Kidney (tissue), 14 donors: Measurements from ENCODE around the gene APBB2. TPM values are rescaled to one million over a fixed set of nuclear protein-coding genes. Genes with fewer than 3 reads are reported as not detected.
A peak's percentile ranks its signal among the peaks of the same experiment; 100 is the strongest.

ENCODE experiments used
- DNase-seq, 5 donors: peaks; one replicate each; pipeline ENCODE4 v3.0.0-alpha.2; 2013 to 2020
- FAIRE-seq: peaks from 2 replicates; lab custom pipeline; 2012; peaks lifted over from hg19 to GRCh38; lab: Jason Lieb, UNC
- H3K27ac ChIP-seq, 2 donors: one replicate each; pipeline ENCODE4 v1.7.0; 2013; ENCODE audit warnings: low read depth in 2 of 2, low read length in 2 of 2, inconsistent platforms in 1 of 2
- H3K27me3 ChIP-seq: one replicate; pipeline ENCODE4 v1.7.1; 2013; ENCODE audit warnings: low read length, inconsistent platforms; ENCODE audit not compliant: control insufficient read depth, insufficient read depth
- H3K36me3 ChIP-seq, 3 donors: one replicate each; pipeline versions ENCODE4 v1.7.0 to v1.7.1; 2013; ENCODE audit warnings: low read length in 3 of 3, control low read depth in 1 of 3, inconsistent platforms in 1 of 3; ENCODE audit not compliant: insufficient read depth in 3 of 3, control insufficient read depth in 2 of 3
- H3K4me1 ChIP-seq, 3 donors: one replicate each; pipeline versions ENCODE4 v1.7.0 to v1.7.1; 2013; ENCODE audit warnings: low read length in 3 of 3, inconsistent platforms in 1 of 3, low read depth in 1 of 3; ENCODE audit not compliant: control insufficient read depth in 2 of 3, insufficient read depth in 2 of 3
- H3K4me3 ChIP-seq, 3 donors: one replicate each; pipeline versions ENCODE4 v1.7.0 to v1.8.1; 2013; ENCODE audit warnings: low read length in 3 of 3, control low read depth in 1 of 3, inconsistent platforms in 1 of 3
- H3K9ac ChIP-seq, 3 donors: one replicate each; pipeline versions ENCODE4 v1.7.0 to v1.7.1; 2013; ENCODE audit warnings: low read length in 3 of 3, control low read depth in 1 of 3, inconsistent platforms in 1 of 3
- H3K9me3 ChIP-seq, 3 donors: one replicate each; pipeline versions ENCODE4 v1.7.0 to v1.7.1; 2013; ENCODE audit warnings: low read length in 3 of 3, control low read depth in 1 of 3, inconsistent platforms in 1 of 3; ENCODE audit not compliant: control insufficient read depth in 2 of 3, insufficient read depth in 1 of 3
- intact Hi-C: fragments of 100-400 bp; cut with DNase I; formaldehyde crosslinking; loops from one replicate; pipeline ENCODE4 v1.11.1; 2022
- polyA plus RNA-seq: library from polyadenylated mRNA; stranded (reverse); fragments of 350-450 nt; fragmentation: Illumina TruSeq; extraction: RNeasy Lipid Tissue Mini Kit (QIAGEN cat#74804); gene quantifications from one replicate; pipeline ENCODE4 v1.2.3, GENCODE V29; 2014; ENCODE audit warnings: low read depth, low replicate concordance; ENCODE audit not compliant: insufficient read depth
- total RNA-seq: library from RNA; stranded (reverse); fragmentation: NEBNext Ultra II Directional; extraction: Animal tissue kit (Norgen Biotek cat#: 25700); gene quantifications from one replicate; pipeline ENCODE4 v1.2.1, GENCODE V29; 2021
- TF ChIP-seq, protein P1 (sequence below): IDR thresholded peaks from 3 replicates; pipeline ENCODE4 v1.5.1; 2012; ENCODE audit warnings: mild to moderate bottlenecking, moderate library complexity, borderline replicate concordance; ENCODE audit not compliant: insufficient read depth; ENCODE audit errors: extremely low read depth
- donor health status: control.
- donor health status: control.
- donor health status: control.
- donor health status: control.
- donor health status: control.
- donor health status: DM: yes; HTN: yes; CAD: no.
- donor health status: Normal renal cell carcinoma (clear cell type).

APBB2 gene
- total and polyA plus RNA-seq, 2 donors from 2014 or later, result 13.4 to 65.6 TPM

DNA sequence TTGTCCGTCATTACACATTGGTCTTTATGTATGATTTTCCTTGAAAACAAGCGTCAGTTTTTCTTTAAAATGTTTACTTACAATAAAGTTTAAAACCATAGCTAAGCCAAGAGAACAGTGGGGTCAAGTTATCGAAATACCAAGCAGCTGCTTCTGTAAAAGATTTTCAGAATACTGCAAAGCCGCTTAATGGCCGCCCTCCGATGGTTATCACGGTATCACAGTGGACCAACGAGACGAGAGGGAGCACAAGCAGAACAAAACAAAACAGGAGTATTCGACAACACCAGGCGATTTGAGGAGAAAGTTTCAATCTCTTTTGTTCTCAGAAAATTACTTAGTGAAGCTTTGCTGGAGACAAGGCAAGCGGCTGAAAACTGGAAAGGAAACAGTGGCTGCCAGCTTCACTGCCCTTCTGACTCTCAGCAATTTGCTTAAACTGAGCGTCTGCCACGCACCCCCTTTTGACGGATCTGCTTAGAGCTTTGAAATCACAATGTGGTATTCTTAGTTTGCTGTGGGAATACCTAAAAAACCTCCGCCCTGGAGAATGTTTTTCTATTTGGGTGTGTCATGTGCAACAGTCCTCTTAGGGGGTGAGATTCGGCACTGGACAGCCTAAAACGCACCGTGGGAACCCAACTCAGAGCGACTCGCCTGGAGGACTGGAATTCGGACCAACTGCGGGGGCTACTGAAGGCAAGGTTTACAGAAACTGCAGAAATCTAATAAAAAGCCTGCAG, 264.8 kb downstream of the APBB2 start:
- no peaks in the 10 kb centered on the region for H3K27me3 ChIP-seq
- H3K36me3 ChIP-seq, result no peaks in the 10 kb centered on the region
- no peak overlapping the region for H3K4me3 ChIP-seq
- H3K9ac ChIP-seq, result no peak overlapping the region
- intact Hi-C loops, result no loop called here
- DNase-seq (no peak), FAIRE-seq (no peak)
- peak overlapping the region in 1 of 2 donors; percentile 8 for H3K27ac ChIP-seq
- TF ChIP-seq, protein P1, sequence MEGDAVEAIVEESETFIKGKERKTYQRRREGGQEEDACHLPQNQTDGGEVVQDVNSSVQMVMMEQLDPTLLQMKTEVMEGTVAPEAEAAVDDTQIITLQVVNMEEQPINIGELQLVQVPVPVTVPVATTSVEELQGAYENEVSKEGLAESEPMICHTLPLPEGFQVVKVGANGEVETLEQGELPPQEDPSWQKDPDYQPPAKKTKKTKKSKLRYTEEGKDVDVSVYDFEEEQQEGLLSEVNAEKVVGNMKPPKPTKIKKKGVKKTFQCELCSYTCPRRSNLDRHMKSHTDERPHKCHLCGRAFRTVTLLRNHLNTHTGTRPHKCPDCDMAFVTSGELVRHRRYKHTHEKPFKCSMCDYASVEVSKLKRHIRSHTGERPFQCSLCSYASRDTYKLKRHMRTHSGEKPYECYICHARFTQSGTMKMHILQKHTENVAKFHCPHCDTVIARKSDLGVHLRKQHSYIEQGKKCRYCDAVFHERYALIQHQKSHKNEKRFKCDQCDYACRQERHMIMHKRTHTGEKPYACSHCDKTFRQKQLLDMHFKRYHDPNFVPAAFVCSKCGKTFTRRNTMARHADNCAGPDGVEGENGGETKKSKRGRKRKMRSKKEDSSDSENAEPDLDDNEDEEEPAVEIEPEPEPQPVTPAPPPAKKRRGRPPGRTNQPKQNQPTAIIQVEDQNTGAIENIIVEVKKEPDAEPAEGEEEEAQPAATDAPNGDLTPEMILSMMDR, result no peak
- H3K9me3 ChIP-seq, result no peaks in the 10 kb centered on the region
- peaks cover 0 to 14% (median 9%) of the 10 kb centered on the region in 3 donors for H3K4me1 ChIP-seq

DNA sequence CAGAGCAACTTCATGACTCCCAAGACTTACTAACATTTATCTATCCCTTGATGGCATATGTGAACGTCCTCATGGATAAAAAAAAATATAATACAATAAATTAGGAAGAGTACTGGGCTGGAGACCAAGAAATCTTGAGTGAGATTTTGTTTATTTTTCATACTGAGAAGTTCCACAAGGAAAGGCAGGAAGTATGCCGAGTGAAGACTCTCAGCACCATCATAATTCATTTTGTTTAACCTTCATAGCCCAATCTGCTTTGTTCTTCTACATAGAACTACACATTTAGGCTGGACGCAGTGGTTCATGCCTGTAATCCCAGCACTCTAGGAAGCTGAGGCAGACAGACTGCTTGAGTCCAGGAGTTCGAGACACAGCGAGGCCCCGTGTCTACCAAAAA, 266.3 kb downstream of the APBB2 start:
- TF ChIP-seq, protein P1, result no peak
- no peaks in the 10 kb centered on the region for H3K36me3 ChIP-seq
- no peak overlapping the region for H3K4me3 ChIP-seq
- H3K9me3 ChIP-seq, result no peaks in the 10 kb centered on the region
- no peaks in the 10 kb centered on the region for H3K27me3 ChIP-seq
- FAIRE-seq (no peak), DNase-seq (peak in 2 of 5 donors; percentile 50 to 78)
- H3K4me1 ChIP-seq, result no peaks in the 10 kb centered on the region
- intact Hi-C loops, result no loop called here
- H3K9ac ChIP-seq, result no peak overlapping the region
- H3K27ac ChIP-seq, result no peak overlapping the region

DNA sequence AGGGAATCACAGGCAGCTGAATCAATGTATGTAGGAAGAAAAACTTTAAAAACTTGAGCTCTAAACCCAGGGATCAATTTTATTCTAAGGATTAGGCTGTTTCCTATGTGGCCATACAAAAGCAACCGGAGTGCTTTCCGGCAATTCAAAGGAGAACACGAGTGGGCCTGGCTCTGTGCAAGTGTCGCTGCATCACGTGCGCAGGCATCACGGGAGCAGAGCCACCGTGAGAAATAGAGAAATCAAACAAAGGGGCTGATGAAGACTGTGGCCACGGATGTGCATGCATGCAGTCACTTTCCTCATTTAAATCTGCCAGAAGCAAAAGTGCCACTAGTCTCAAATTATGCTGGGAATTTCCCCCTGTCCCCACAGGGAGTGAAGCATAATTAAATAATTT, 267.7 kb downstream of the APBB2 start:
- Histone ChIP-seq H3K9me3 (no peaks in the 10 kb centered on the region), H3K4me1 (no peaks in the 10 kb centered on the region), H3K4me3 (no peak overlapping the region), H3K9ac (no peak overlapping the region), H3K27ac (peak overlapping the region in 1 of 2 donors; percentile 28), H3K27me3 (no peaks in the 10 kb centered on the region), H3K36me3 (no peaks in the 10 kb centered on the region)
- intact Hi-C loops, result no loop called here
- DNase-seq (peak in 1 of 5 donors; percentile 43), FAIRE-seq (no peak)
- TF ChIP-seq, protein P1, result no peak
